ENCODE data around the gene ENPP6.
"Not testable (repeated sequence)": the region's sequence is repeated elsewhere in the genome, so short reads cannot be mapped to it uniquely, and the experiment has no call there.

The ENPP6 gene

GRCh38 chr4:184059099-184059498 lies 158.6 kb downstream of the ENPP6 start:
- H3K36me3 ChIP-seq (replicated peaks; ENCODE audit: low read depth, low read length) = no peaks in the 10 kb centered on the region
- no peak overlapping the region for H3K9ac ChIP-seq (ENCODE audit: low read length)
- no peak overlapping the region for H3K4me2 ChIP-seq (ENCODE audit: low read length)
- no peaks in the 10 kb centered on the region for H3K79me2 ChIP-seq (ENCODE audit: low read length)
- TF ChIP-seq EZH2phosphoT487 (IDR thresholded peaks at IDR 0.05; ENCODE audit: low read depth) (no peak), CTCF (IDR thresholded peaks at IDR 0.05; ENCODE audit: low read depth, low read length) (no peak)
- no peak overlapping the region for H3K27ac ChIP-seq (ENCODE audit: low read length)
- no peaks in the 10 kb centered on the region for H4K20me1 ChIP-seq (ENCODE audit: insufficient read depth, low read length)
- no peak overlapping the region for H2AFZ ChIP-seq (ENCODE audit: low read depth, low read length)
- H3K4me1 ChIP-seq (ENCODE audit: low read length) = no peaks in the 10 kb centered on the region
- H3K9me3 ChIP-seq (ENCODE audit: insufficient read depth, low read length) = no peaks in the 10 kb centered on the region
- H3K4me3 ChIP-seq (ENCODE audit: low read length) = no peak overlapping the region
- H3K27me3 ChIP-seq (ENCODE audit: low read depth, low read length) = no peaks in the 10 kb centered on the region

DNA sequence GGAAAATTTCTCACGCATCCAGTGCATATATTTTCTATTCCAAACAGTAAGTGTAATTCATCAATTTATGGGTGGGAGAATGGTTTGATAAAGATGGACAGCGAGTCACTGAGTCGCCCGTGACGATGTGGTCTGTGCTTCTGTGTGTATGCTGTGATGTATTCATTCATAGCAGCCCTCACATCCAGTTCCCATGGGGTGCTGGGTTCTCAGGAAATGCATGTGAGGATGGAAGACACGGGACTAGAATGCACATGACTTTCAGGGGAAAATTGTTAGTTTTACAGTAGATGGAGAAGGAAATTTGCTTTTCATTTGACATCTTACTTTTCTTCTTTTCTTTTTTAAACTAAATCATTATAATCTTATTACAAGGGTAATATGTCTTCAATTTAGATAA lies 159.6 kb downstream of the ENPP6 start:
- Histone ChIP-seq H3K27me3 (ENCODE audit: low read depth, low read length) (no peaks in the 10 kb centered on the region), H3K36me3 (replicated peaks; ENCODE audit: low read depth, low read length) (no peaks in the 10 kb centered on the region), H4K20me1 (ENCODE audit: insufficient read depth, low read length) (no peaks in the 10 kb centered on the region), H3K4me3 (ENCODE audit: low read length) (no peak overlapping the region), H3K9me3 (ENCODE audit: insufficient read depth, low read length) (no peaks in the 10 kb centered on the region), H3K27ac (ENCODE audit: low read length) (no peak overlapping the region), H2AFZ (ENCODE audit: low read depth, low read length) (no peak overlapping the region), H3K4me2 (ENCODE audit: low read length) (no peak overlapping the region), H3K4me1 (ENCODE audit: low read length) (no peaks in the 10 kb centered on the region), H3K9ac (ENCODE audit: low read length) (no peak overlapping the region), H3K79me2 (ENCODE audit: low read length) (no peaks in the 10 kb centered on the region)
- TF ChIP-seq CTCF (IDR thresholded peaks at IDR 0.05; ENCODE audit: low read depth, low read length) = no peak
- no peak for TF ChIP-seq EZH2phosphoT487 (IDR thresholded peaks at IDR 0.05; ENCODE audit: low read depth)

- no peak overlapping the region for H3K4me3 ChIP-seq (ENCODE audit: low read length)
- no peaks in the 10 kb centered on the region for H4K20me1 ChIP-seq (ENCODE audit: insufficient read depth, low read length)
- no peak for TF ChIP-seq CTCF (IDR thresholded peaks at IDR 0.05; ENCODE audit: low read depth, low read length)
- no peak for TF ChIP-seq EZH2phosphoT487 (IDR thresholded peaks at IDR 0.05; ENCODE audit: low read depth)
- H2AFZ ChIP-seq (ENCODE audit: low read depth, low read length) = no peak overlapping the region
- no peaks in the 10 kb centered on the region for H3K27me3 ChIP-seq (ENCODE audit: low read depth, low read length)
- no peaks in the 10 kb centered on the region for H3K9me3 ChIP-seq (ENCODE audit: insufficient read depth, low read length)
- no peaks in the 10 kb centered on the region for H3K79me2 ChIP-seq (ENCODE audit: low read length)
- no peaks in the 10 kb centered on the region for H3K4me1 ChIP-seq (ENCODE audit: low read length)
- H3K4me2 ChIP-seq (ENCODE audit: low read length) = no peak overlapping the region
- H3K36me3 ChIP-seq (replicated peaks; ENCODE audit: low read depth, low read length) = no peaks in the 10 kb centered on the region
- H3K9ac ChIP-seq (ENCODE audit: low read length) = no peak overlapping the region
- no peak overlapping the region for H3K27ac ChIP-seq (ENCODE audit: low read length)
These were observed 160.8 kb downstream of the ENPP6 start for GRCh38 chr4:184056877-184057276.

DNA sequence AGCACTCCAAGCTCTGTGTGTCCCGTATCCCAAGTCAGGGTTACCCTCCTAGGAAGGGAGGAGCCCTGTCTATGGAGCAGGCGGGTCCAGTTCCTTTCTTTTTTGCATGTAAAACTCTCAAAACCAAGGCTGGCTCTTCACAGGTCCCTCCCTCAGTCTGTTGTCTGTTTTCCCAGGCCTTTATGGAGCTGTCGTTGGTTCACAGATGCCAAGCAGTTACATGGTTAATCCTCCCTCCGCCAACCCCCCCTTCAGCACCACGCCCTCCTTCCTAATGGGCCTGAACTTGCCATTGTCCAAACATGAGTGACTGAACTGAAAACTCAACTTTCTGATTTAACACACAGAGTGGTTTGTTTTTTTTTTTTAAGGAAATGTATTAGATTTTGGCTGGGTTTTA lies 164.2 kb downstream of the ENPP6 start:
- Histone ChIP-seq H4K20me1 (ENCODE audit: insufficient read depth, low read length) (no peaks in the 10 kb centered on the region), H3K9ac (ENCODE audit: low read length) (no peak overlapping the region), H3K27ac (ENCODE audit: low read length) (no peak overlapping the region), H3K36me3 (replicated peaks; ENCODE audit: low read depth, low read length) (no peaks in the 10 kb centered on the region), H3K9me3 (ENCODE audit: insufficient read depth, low read length) (no peaks in the 10 kb centered on the region), H2AFZ (ENCODE audit: low read depth, low read length) (no peak overlapping the region), H3K4me1 (ENCODE audit: low read length) (no peaks in the 10 kb centered on the region), H3K4me3 (ENCODE audit: low read length) (no peak overlapping the region), H3K4me2 (ENCODE audit: low read length) (no peak overlapping the region), H3K27me3 (ENCODE audit: low read depth, low read length) (no peaks in the 10 kb centered on the region), H3K79me2 (ENCODE audit: low read length) (no peaks in the 10 kb centered on the region)
- no peak for TF ChIP-seq EZH2phosphoT487 (IDR thresholded peaks at IDR 0.05; ENCODE audit: low read depth)

DNA sequence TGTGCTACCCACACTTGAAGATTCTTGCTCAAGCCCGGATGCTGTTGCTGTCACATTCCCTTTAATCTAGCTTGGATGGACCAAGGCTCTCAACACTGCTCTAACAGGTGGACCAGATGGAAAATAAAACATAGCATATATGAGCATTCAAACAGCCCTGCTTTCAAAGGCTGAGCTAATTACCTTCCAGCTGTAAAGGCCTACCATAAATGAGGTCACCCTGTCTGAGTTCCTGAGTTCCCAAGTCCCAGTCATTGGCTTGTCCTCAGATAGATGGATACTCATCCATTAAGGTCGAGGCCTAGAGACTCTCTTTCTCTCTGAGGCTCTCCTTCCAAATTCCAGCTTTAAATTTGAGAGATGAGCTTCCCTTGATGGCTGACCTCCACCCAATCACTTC lies 165.1 kb downstream of the ENPP6 start:
- no peaks in the 10 kb centered on the region for H4K20me1 ChIP-seq (ENCODE audit: insufficient read depth, low read length)
- TF ChIP-seq EZH2phosphoT487 (IDR thresholded peaks at IDR 0.05; ENCODE audit: low read depth) = no peak
- TF ChIP-seq CTCF (IDR thresholded peaks at IDR 0.05; ENCODE audit: low read depth, low read length) = no peak
- no peaks in the 10 kb centered on the region for H3K9me3 ChIP-seq (ENCODE audit: insufficient read depth, low read length)

DNA sequence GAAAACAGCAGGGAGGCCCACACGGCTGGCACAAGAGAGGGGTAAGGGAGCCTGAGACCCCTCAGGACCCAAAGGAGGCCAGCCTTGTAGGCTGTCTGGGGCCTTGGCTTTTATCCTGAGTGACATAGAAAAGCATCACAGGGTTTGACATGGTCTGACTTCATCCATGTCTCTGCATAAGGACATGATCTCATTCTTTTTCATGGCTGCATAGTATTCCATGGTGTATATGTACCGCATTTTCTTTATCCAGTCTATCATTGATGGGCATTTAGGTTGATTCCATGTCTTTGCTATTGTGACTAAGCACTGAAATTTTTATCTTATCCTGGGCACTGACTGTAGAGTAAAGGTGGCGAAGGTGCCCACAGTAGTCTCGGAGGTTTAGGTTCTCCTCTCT lies 166.4 kb downstream of the ENPP6 start:
- H4K20me1 ChIP-seq (ENCODE audit: insufficient read depth, low read length); H3K4me2 ChIP-seq (ENCODE audit: low read length); H3K36me3 ChIP-seq (replicated peaks; ENCODE audit: low read depth, low read length); H3K9ac ChIP-seq (ENCODE audit: low read length); H3K79me2 ChIP-seq (ENCODE audit: low read length); H3K27ac ChIP-seq (ENCODE audit: low read length); H3K27me3 ChIP-seq (ENCODE audit: low read depth, low read length); H2AFZ ChIP-seq (ENCODE audit: low read depth, low read length); H3K4me1 ChIP-seq (ENCODE audit: low read length); H3K4me3 ChIP-seq (ENCODE audit: low read length); H3K9me3 ChIP-seq (ENCODE audit: insufficient read depth, low read length): not testable (repeated sequence)

More for the DNA sequence above, 165.1 kb downstream of the ENPP6 start:
- no peak overlapping the region for H3K4me3 ChIP-seq (ENCODE audit: low read length)
- no peaks in the 10 kb centered on the region for H3K79me2 ChIP-seq (ENCODE audit: low read length)
- H3K27me3 ChIP-seq (ENCODE audit: low read depth, low read length) = no peaks in the 10 kb centered on the region
- H3K4me2 ChIP-seq (ENCODE audit: low read length) = no peak overlapping the region
- H2AFZ ChIP-seq (ENCODE audit: low read depth, low read length) = no peak overlapping the region
- no peak overlapping the region for H3K27ac ChIP-seq (ENCODE audit: low read length)
- no peak overlapping the region for H3K9ac ChIP-seq (ENCODE audit: low read length)
- H3K36me3 ChIP-seq (replicated peaks; ENCODE audit: low read depth, low read length) = no peaks in the 10 kb centered on the region
- H3K4me1 ChIP-seq (ENCODE audit: low read length) = no peaks in the 10 kb centered on the region
